ENCODE results near the gene PRDX3.

Gene PRDX3

DNA sequence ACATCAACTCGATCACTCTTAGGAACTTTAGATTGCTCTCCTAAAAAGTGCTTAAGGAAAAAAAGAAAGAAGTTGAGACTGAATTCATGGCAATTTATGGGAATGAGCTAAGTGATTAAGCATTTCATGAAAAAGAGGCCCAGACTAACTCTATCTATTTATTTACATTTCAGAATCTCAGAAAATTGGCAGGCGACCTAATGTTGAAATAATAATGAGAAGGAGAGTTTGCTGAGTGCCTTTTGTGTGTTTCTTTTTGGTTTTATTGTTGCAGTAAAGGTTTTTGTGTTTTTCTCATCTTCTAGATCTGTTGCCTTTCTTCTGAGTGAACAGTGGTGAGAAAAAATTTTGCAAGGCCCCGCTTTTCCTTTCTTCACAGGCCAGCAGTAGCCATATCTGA lies 32.6 kb upstream of the PRDX3 start:
- no peaks in the 10 kb centered on the region for H3K9me3 ChIP-seq (replicated peaks; ENCODE audit: insufficient read depth, low read length)
- no peak overlapping the region; the same call in 1 of the 2 replicates for H3K27ac ChIP-seq (ENCODE audit: low read length)
- DNase-seq = no peak
- H3K27me3 ChIP-seq (replicated peaks; ENCODE audit: insufficient read depth, low read length) = no peaks in the 10 kb centered on the region
- TF ChIP-seq EZH2phosphoT487 (IDR thresholded peaks at IDR 0.05; ENCODE audit: low read length) (no peak), EZH2 (optimal IDR thresholded peaks at IDR 0.05; ENCODE audit: low read depth, low read length) (no peak)
- TF ChIP-seq, protein P1, sequence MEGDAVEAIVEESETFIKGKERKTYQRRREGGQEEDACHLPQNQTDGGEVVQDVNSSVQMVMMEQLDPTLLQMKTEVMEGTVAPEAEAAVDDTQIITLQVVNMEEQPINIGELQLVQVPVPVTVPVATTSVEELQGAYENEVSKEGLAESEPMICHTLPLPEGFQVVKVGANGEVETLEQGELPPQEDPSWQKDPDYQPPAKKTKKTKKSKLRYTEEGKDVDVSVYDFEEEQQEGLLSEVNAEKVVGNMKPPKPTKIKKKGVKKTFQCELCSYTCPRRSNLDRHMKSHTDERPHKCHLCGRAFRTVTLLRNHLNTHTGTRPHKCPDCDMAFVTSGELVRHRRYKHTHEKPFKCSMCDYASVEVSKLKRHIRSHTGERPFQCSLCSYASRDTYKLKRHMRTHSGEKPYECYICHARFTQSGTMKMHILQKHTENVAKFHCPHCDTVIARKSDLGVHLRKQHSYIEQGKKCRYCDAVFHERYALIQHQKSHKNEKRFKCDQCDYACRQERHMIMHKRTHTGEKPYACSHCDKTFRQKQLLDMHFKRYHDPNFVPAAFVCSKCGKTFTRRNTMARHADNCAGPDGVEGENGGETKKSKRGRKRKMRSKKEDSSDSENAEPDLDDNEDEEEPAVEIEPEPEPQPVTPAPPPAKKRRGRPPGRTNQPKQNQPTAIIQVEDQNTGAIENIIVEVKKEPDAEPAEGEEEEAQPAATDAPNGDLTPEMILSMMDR (IDR thresholded peaks at IDR 0.05; ENCODE audit: low read length) = no peak
- H3K79me2 ChIP-seq (ENCODE audit: low read length) = 0 out of 2 replicates have a peak, but pooled peaks cover 6% of the 10 kb centered on the region
- peak overlapping the region; percentile 24; the same call in 1 of the 2 replicates for H3K4me3 ChIP-seq (ENCODE audit: low read length)
- H3K4me2 ChIP-seq (ENCODE audit: low read depth, low read length) = peak overlapping the region; percentile 60
- H3K9me2 ChIP-seq (replicated peaks; ENCODE audit: insufficient read depth, low read length) = no peaks in the 10 kb centered on the region
- 0 out of 2 replicates have a peak overlapping the region, but pooled peaks have one; percentile 4 for H3K9ac ChIP-seq (ENCODE audit: low read length)
- peak overlapping the region; percentile 56 for H2AFZ ChIP-seq (ENCODE audit: low read length)
- no peaks in the 10 kb centered on the region for H3K36me3 ChIP-seq (replicated peaks; ENCODE audit: insufficient read depth, low read length)
- H4K20me1 ChIP-seq (ENCODE audit: insufficient read depth, low read length) = no peaks in the 10 kb centered on the region
- H3K4me1 ChIP-seq (ENCODE audit: low read length) = peaks cover 37% of the 10 kb centered on the region
- peaks cover 22% of the 10 kb centered on the region for H3F3A ChIP-seq (ENCODE audit: insufficient read depth, low read length)

DNA sequence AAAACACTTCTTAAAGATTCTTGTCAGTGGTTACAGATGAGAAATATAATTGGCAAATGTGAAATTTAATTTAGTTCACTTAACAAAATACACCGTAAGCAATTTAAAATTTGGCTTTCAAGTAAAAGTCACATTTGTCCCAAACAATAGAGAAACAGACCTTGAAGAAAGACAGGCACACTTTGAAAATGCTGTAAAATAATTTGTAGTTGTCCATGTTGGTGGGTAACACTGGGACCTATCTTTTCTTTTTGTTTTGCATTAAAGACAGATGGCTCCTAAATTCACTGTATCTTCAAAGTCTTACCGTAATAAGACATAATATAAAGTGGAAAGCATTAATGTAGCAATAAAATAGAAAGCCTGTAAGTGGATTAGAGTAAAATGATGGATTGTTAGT lies 32.0 kb upstream of the PRDX3 start:
- Histone ChIP-seq H3K4me3 (ENCODE audit: low read length) (no peak overlapping the region), H3K9ac (ENCODE audit: low read length) (no peak overlapping the region), H3K9me2 (replicated peaks; ENCODE audit: insufficient read depth, low read length) (no peaks in the 10 kb centered on the region), H3F3A (ENCODE audit: insufficient read depth, low read length) (peaks cover 26% of the 10 kb centered on the region), H3K4me2 (ENCODE audit: low read depth, low read length) (no peak overlapping the region), H3K4me1 (ENCODE audit: low read length) (peaks cover 41% of the 10 kb centered on the region), H3K79me2 (ENCODE audit: low read length) (0 out of 2 replicates have a peak, but pooled peaks cover 6% of the 10 kb centered on the region), H4K20me1 (ENCODE audit: insufficient read depth, low read length) (no peaks in the 10 kb centered on the region), H3K36me3 (replicated peaks; ENCODE audit: insufficient read depth, low read length) (no peaks in the 10 kb centered on the region), H3K27ac (ENCODE audit: low read length) (no peak overlapping the region), H3K9me3 (replicated peaks; ENCODE audit: insufficient read depth, low read length) (no peaks in the 10 kb centered on the region), H2AFZ (ENCODE audit: low read length) (no peak overlapping the region), H3K27me3 (replicated peaks; ENCODE audit: insufficient read depth, low read length) (no peaks in the 10 kb centered on the region)
- TF ChIP-seq EZH2 (optimal IDR thresholded peaks at IDR 0.05; ENCODE audit: low read depth, low read length) (no peak), EZH2phosphoT487 (IDR thresholded peaks at IDR 0.05; ENCODE audit: low read length) (no peak)
- TF ChIP-seq, protein P1 (IDR thresholded peaks at IDR 0.05; ENCODE audit: low read length) = no peak
- no peak for DNase-seq

DNA sequence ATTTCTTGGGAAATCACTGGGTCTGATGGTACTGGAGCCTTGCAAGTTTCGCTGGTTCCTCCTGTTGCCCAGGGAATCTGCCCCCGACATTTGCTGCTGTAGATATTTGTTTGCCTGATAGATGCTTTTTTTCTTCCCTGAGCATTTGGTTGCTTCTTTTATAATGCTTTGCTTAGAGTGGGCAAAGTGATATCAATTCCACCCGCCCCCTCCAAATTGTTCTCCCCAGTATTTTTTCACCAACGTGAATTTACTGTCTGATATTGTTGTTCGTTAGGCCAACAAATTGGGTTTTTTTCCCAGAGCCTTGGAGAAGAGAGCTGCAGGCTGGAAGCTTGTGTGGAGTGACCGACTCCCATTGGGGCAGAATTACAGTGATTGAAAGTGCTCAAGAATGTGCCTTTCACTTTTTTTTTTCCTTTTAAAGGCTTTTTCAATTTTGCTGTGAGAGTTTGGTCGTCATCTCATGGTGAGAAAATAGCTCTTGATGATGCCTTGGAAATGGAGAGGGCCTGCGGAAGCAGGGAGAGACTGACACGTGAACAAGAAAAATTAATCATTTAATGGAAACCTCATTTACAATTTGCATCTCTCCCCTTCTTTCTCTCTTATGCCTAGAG lies 31.2 kb upstream of the PRDX3 start:
- no peaks in the 10 kb centered on the region for H3K27me3 ChIP-seq (replicated peaks; ENCODE audit: insufficient read depth, low read length)
- DNase-seq = no peak
- no peaks in the 10 kb centered on the region for H3K36me3 ChIP-seq (replicated peaks; ENCODE audit: insufficient read depth, low read length)
- no peak for TF ChIP-seq EZH2phosphoT487 (IDR thresholded peaks at IDR 0.05; ENCODE audit: low read length)
- TF ChIP-seq, protein P1 (IDR thresholded peaks at IDR 0.05; ENCODE audit: low read length) = no peak
- no peak for TF ChIP-seq EZH2 (optimal IDR thresholded peaks at IDR 0.05; ENCODE audit: low read depth, low read length)
- 0 out of 2 replicates have a peak, but pooled peaks cover 6% of the 10 kb centered on the region for H3K79me2 ChIP-seq (ENCODE audit: low read length)
- H3K9me2 ChIP-seq (replicated peaks; ENCODE audit: insufficient read depth, low read length) = no peaks in the 10 kb centered on the region
- peaks cover 41% of the 10 kb centered on the region for H3K4me1 ChIP-seq (ENCODE audit: low read length)
- H3K9ac ChIP-seq (ENCODE audit: low read length) = no peak overlapping the region
- no peak overlapping the region for H2AFZ ChIP-seq (ENCODE audit: low read length)
- H3K4me3 ChIP-seq (ENCODE audit: low read length) = no peak overlapping the region
- no peaks in the 10 kb centered on the region for H4K20me1 ChIP-seq (ENCODE audit: insufficient read depth, low read length)
- H3K27ac ChIP-seq (ENCODE audit: low read length) = no peak overlapping the region
- H3K9me3 ChIP-seq (replicated peaks; ENCODE audit: insufficient read depth, low read length) = no peaks in the 10 kb centered on the region
- peak overlapping the region; percentile 15; the same call in 1 of the 2 replicates for H3K4me2 ChIP-seq (ENCODE audit: low read depth, low read length)
- peaks cover 26% of the 10 kb centered on the region for H3F3A ChIP-seq (ENCODE audit: insufficient read depth, low read length)

Measured in MM.1S (cell line).